ENCODE measurements around the gene GDF10. TPM values are rescaled to one million over a fixed set of nuclear protein-coding genes. Genes with fewer than 3 reads are reported as not detected.
A peak's percentile ranks its signal among the peaks of the same experiment; 100 is the strongest.

The GDF10 gene, protein sequence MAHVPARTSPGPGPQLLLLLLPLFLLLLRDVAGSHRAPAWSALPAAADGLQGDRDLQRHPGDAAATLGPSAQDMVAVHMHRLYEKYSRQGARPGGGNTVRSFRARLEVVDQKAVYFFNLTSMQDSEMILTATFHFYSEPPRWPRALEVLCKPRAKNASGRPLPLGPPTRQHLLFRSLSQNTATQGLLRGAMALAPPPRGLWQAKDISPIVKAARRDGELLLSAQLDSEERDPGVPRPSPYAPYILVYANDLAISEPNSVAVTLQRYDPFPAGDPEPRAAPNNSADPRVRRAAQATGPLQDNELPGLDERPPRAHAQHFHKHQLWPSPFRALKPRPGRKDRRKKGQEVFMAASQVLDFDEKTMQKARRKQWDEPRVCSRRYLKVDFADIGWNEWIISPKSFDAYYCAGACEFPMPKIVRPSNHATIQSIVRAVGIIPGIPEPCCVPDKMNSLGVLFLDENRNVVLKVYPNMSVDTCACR
- total RNA-seq = 1 to 10 TPM; 4.1 TPM

DNA sequence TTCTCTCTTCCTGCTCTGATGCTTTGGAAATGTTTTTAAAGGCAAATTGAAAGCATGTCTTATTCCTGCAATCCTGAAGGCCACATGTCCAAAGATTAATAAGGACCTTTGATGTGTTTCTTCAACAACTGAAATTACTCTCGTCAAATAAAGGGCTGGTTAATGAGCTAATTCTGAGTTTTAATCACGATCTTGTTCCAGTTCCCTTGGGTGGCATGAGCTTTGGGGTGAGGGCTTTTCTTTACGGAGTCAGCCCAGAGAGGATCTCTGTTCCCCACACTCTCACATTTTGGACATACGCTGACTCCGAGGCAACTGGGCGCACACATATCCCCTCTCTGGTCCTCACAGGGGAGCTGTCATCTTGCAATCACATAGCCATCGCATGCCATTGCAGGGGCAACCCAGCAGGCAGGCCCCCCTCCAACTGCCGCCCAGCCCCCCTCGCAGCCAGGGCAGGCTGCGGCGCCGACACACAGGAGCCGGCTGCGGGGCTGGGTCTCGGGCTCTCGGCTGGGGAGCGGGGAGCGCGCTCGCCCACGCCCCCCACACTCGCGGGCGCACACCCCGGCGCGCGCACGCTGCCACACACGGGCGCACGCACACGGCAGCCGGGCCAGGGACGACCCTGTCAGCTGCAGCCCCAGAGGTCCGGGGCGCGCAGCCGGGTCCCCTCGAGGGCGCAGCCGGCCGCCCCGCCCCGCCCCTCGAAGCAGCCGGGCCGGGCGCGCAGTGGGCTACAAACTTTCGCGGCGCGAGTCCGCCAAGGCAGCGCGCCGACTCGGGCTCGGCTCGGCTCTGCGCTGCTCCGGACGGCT lies at the start of gene GDF10:
GDF10 (plus strand) TSS at position 587 of the 818 bp plus-strand sequence. CDS start 455 bp downstream, outside the sequence.
- Mint-ChIP-seq H3K27ac (peak within 1 kb of the TSS; percentile 15), H3K9me3 (no peaks in the 10 kb centered on the region), H3K4me1 (peaks cover 22% of the 10 kb centered on the region), H3K27me3 (peaks cover 11% of the 10 kb centered on the region), H3K36me3 (no peaks in the 10 kb centered on the region), H3K4me3 (peak within 1 kb of the TSS; percentile 79)
- DNase-seq = peak; percentile 55

DNA sequence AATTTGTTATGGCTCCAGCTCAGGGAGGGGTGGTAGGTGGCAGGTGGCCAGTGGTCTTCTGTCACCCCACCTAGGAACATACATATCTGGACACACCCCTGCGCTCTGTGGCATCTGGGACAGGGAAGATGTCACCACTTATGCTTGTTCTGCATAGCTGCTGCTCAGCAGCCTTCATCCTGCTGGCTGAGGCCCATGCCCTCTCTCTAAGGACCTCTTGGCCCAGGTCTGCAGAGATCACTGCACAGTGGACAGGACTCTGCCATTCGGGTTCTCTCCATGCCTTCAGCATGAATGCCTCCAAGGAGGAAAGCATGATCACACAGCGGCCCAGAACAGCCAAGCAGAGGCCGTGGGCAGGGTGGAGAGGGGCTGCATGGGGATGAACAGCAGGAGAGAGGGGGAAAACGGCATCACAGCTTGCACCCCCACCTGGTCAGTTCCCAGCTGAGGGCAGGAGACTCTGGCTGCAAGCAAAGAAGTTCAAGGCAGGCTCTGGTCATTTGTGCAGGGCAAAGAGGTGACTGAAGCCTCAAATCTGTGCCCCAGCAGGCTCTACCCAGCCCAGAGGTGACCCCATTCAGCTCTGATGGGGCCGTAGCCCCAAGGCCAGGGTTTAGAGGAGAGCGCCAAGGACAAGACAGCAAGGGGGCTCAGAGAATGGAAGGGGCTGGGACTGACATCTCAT lies 47.8 kb upstream of the GDF10 start:
- no peaks in the 10 kb centered on the region for H3K27me3 Mint-ChIP-seq
- H3K4me1 Mint-ChIP-seq = peaks cover 33% of the 10 kb centered on the region
- no peak for DNase-seq
- H3K4me3 Mint-ChIP-seq = no peak overlapping the region
- H3K27ac Mint-ChIP-seq = no peak overlapping the region
- peaks cover 9% of the 10 kb centered on the region for H3K9me3 Mint-ChIP-seq
- peaks cover 16% of the 10 kb centered on the region for H3K36me3 Mint-ChIP-seq

DNA sequence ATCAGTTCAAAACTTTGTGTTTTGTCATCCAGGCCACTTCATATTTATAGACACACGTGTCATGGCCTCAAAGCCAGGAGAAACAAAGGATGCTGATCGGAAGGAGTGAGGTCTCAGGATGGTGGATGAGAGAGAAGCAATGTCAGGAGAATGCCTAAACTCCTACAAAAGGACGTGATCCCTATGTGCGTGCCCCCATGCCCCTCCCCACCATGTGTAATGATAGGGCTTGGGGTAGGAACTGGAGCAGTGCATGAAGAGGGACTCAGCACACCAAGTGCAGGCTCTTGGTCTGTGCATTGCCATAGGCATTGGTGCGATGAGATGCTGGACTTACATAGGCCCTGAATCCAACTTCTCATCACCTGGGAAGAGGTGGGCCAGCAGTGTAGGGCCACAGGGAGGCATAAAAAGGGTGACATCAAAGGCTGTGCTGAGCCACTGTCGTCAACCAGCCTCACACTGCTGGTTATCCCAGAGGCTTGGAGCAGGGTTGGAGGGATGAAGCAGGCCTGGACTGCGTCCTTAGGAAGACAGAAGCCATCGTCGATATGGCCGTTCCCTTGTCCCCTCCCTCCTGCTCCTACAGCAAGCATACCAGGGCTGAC lies 46.9 kb upstream of the GDF10 start:
- no peak overlapping the region for H3K27ac Mint-ChIP-seq
- H3K4me3 Mint-ChIP-seq = no peak overlapping the region
- no peaks in the 10 kb centered on the region for H3K27me3 Mint-ChIP-seq
- H3K4me1 Mint-ChIP-seq = peaks cover 42% of the 10 kb centered on the region
- peaks cover 23% of the 10 kb centered on the region for H3K36me3 Mint-ChIP-seq
- DNase-seq = no peak
- H3K9me3 Mint-ChIP-seq = peaks cover 14% of the 10 kb centered on the region

DNA sequence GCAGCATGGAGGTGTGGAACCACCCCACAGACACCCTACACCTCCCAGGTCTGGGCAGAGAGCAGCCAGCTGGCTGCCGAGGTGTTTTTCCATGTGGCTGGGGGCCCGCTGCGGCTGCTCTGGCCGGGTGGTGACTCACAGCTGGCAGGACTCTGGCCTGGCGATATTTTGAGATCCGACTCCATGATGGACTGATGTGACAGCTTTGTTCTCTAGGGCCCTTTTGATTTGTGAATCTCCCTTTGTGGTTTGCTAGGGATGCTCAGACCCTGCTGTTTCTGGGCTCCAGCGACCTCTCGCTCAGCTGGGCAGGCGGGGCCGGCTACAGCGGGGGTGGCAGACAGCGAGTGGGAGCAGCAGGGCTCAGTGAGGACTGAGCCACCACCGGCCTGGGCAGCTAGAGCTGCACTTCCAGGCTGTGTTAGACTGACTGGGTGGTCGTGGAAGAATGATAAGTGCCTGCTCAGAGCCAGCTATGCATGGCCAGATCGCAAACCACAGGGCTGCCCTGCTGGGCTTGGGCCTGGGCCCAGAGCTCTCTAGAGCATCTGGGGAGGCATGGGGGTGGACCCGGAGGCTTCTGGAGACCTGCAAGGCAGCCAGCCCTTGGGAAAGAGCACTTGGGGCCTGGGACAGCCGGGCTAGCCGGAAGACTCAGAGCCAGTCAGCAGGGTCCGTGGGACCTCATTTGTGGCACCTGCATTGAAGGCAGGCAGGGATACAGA lies 46.2 kb upstream of the GDF10 start:
- no peak overlapping the region for H3K27ac Mint-ChIP-seq
- H3K36me3 Mint-ChIP-seq = peaks cover 23% of the 10 kb centered on the region

DNA sequence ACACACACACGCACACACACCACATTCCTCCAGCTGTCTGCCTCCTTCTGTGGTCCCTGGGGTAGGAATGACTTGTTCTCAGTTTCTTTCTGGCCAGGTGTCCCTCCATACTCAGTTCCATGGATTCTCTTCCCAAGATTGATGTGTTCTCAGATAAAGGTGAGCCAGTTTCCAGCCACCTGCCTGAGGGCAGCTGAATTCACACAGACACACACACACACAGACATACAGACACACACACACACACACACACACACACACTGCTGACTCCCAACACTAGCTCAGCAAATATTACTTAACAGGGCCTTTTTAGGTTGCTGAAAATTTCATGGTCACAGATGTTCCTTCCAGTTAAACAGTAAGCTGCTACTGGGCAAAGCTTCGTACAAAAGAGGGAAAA lies 45.4 kb upstream of the GDF10 start:
- Mint-ChIP-seq H3K27ac (peak overlapping the region; percentile 40), H3K36me3 (peaks cover 25% of the 10 kb centered on the region), H3K27me3 (no peaks in the 10 kb centered on the region), H3K4me3 (no peak overlapping the region), H3K4me1 (peaks cover 57% of the 10 kb centered on the region), H3K9me3 (peaks cover 14% of the 10 kb centered on the region)
- DNase-seq = no peak

More for the DNA sequence above, 46.2 kb upstream of the GDF10 start:
- no peaks in the 10 kb centered on the region for H3K27me3 Mint-ChIP-seq
- DNase-seq = no peak
- H3K4me3 Mint-ChIP-seq = no peak overlapping the region
- H3K4me1 Mint-ChIP-seq = peaks cover 49% of the 10 kb centered on the region
- peaks cover 14% of the 10 kb centered on the region for H3K9me3 Mint-ChIP-seq

DNA sequence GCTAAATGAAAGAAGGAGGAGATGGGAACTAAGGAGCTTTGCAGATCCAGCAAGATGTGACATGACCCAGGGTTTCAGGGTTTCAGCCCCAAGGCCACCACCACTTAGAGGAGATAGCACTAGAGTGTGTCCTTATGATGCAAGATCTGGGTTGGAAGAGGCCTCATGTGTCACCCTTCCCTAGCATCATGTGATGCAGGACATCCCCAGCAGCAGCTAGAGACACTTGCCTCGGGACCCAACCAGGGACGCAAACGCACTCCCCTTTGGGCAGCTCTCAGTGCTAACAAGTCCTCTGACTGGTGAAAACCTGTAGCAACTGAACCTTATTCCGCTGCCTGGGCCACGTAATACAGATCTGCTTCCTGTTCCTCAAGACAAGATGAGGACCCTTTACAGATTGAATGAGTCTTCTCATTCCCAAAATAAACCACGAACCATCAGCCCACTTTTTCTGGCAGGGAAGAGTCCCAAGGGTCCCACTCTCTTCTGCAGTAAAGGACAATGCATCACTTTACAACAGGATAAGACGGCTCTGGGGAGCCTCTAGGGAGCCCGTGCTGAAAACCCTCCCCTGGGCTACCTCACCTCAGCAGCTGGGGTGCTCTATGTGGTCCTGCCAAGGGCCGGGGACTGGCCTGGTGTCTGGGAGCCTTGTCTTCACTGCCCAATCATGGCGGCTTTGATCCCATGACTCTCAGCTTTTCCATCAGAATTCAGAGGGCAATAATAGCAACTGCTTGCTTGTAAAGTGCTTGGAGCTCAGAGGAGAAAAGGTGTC lies 44.8 kb upstream of the GDF10 start:
- Mint-ChIP-seq H3K9me3 (peaks cover 14% of the 10 kb centered on the region), H3K27me3 (no peaks in the 10 kb centered on the region), H3K4me1 (peaks cover 63% of the 10 kb centered on the region), H3K27ac (peak overlapping the region; percentile 40), H3K4me3 (no peak overlapping the region), H3K36me3 (peaks cover 27% of the 10 kb centered on the region)
- no peak for DNase-seq

DNA sequence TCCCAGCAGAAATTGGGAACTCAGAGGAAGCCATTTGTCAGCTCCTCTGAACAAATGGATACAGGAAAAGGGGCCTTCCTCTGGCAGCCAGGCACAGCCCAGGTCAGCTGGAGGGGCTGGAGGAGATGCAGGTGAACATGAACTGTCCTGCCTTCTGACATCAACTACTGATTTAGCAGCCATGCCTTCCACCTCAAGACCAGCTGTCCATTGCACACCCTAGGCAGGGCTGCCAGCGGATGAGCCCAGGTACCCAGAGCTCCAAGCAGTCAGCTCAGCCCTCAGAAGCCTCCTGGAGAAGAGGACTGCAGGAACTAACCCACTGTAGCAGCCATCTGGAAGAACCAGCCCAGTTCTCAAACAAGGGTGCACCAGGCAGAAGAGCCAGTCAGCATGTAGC lies 44.1 kb upstream of the GDF10 start:
- H3K27ac Mint-ChIP-seq = peak overlapping the region; percentile 96
- H3K9me3 Mint-ChIP-seq = peaks cover 14% of the 10 kb centered on the region
- H3K36me3 Mint-ChIP-seq = peaks cover 31% of the 10 kb centered on the region
- H3K4me3 Mint-ChIP-seq = no peak overlapping the region
- no peak for DNase-seq
- peaks cover 69% of the 10 kb centered on the region for H3K4me1 Mint-ChIP-seq
- H3K27me3 Mint-ChIP-seq = no peaks in the 10 kb centered on the region

DNA sequence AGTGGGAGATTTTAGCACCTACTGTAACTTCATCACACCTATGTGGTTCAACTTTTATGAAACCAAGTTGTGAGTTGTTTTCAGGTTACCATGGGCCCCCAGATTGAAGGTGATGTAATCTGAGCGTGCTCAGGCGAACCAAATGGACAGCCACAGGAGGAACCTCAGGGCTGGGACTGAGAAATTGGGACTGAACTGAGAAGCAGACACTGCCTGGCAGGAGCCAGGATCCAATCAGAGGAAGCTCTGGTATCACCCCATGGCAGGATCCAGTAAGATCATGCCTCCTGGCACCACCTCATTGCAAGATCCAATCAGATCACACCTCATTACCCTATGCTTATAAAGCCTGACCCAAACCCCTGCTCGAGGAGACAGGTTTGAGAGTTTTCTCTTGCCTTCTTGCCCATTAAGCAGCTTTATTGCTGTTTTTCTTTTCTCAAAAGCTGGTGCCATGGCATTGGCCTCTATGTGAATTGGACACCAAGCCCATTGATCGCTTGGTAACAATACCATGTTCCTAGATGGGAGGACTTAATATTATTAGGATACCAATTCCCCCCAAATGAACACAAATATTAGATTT lies 43.2 kb upstream of the GDF10 start:
- H3K4me3 Mint-ChIP-seq = peak overlapping the region; percentile 4
- peak overlapping the region; percentile 96 for H3K27ac Mint-ChIP-seq
- DNase-seq = peak; percentile 46

DNA sequence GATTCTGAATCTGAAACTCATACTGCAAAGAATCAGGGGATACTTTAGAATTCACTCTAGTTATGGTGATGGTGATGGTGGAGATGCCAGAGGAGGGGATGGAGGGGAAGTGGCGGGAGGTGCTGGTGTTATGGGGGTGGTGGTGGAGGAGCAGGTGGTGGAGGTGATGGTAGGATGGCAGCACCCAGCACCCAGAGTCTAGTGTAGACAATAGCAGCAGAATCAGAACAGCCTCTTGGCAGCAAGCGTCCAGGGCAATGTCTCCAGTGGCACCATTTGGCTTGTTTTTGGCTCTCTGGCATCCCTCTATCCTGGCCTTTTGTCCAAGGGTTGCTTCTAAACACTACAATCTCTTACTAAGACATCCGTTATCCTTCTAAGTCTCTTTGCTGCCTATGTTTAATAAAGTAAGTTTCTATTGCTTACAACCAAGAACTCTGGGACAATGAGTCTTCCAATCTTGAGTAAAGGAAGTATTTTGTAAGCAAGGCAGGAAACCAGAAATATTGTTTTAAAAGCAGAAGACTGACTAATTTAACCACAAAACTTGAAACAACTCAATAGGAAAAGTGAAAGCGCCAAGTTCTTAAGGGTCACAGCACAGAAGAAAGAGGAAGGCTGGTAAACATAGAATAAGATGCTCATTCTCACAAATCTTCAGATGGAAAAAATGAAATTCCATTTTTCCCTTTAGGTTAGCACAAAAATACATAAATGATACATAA lies 42.4 kb upstream of the GDF10 start:
- Mint-ChIP-seq H3K4me3 (peak overlapping the region; percentile 59), H3K27me3 (no peaks in the 10 kb centered on the region), H3K4me1 (peaks cover 79% of the 10 kb centered on the region), H3K9me3 (peaks cover 14% of the 10 kb centered on the region), H3K36me3 (peaks cover 39% of the 10 kb centered on the region), H3K27ac (peak overlapping the region; percentile 96)
- DNase-seq = no peak

More for the DNA sequence above, 43.2 kb upstream of the GDF10 start:
- peaks cover 14% of the 10 kb centered on the region for H3K9me3 Mint-ChIP-seq
- no peaks in the 10 kb centered on the region for H3K27me3 Mint-ChIP-seq
- H3K36me3 Mint-ChIP-seq = peaks cover 37% of the 10 kb centered on the region
- H3K4me1 Mint-ChIP-seq = peaks cover 74% of the 10 kb centered on the region

DNA sequence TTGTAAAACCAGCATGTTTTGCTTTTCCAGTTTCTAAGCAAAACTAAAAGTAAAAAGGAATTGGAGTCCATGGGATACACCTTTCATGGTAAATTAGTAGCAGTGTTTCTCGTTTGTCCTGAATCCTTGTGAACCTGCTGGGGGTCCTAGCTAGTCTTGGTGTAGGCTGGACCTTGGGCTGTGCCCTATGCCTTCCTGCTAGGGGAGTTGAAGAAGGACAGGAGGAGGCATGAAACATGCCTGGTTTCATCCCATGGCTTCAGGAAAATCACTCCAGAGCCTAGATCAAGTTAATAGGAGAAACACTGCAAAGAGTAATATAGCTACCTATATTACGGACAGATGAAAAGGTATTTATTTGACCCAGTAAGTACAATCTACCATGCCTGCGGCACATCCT lies 41.1 kb upstream of the GDF10 start:
- Mint-ChIP-seq H3K27me3 (no peaks in the 10 kb centered on the region), H3K4me1 (peaks cover 91% of the 10 kb centered on the region), H3K27ac (peak overlapping the region; percentile 96)

DNA sequence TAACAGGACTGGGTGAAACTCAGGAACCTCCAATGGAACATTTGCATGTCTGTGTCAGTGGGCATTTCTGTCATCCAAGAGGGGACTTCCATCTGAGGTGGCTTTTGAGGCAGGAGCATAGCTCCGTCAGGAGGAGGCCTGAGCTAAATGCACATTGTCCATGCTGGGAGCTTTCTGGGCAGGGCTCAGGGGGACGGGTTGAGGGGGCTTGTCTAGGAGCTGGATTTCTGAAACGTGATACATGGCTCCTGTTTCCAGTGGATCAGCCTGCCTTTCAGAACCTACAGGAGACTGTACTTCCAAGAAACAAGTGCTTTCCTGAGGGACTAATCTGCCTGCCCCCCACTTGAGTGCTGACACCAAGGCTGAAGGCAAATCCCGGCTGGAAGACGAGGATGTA lies 40.5 kb upstream of the GDF10 start:
- Mint-ChIP-seq H3K36me3 (peaks cover 44% of the 10 kb centered on the region), H3K9me3 (peaks cover 14% of the 10 kb centered on the region), H3K4me1 (peaks cover 94% of the 10 kb centered on the region), H3K27ac (peak overlapping the region; percentile 99), H3K4me3 (no peak overlapping the region), H3K27me3 (no peaks in the 10 kb centered on the region)
- DNase-seq = no peak

More for the DNA sequence above, 41.1 kb upstream of the GDF10 start:
- H3K36me3 Mint-ChIP-seq = peaks cover 44% of the 10 kb centered on the region
- DNase-seq = no peak
- H3K4me3 Mint-ChIP-seq = no peak overlapping the region
- H3K9me3 Mint-ChIP-seq = peaks cover 14% of the 10 kb centered on the region

DNA sequence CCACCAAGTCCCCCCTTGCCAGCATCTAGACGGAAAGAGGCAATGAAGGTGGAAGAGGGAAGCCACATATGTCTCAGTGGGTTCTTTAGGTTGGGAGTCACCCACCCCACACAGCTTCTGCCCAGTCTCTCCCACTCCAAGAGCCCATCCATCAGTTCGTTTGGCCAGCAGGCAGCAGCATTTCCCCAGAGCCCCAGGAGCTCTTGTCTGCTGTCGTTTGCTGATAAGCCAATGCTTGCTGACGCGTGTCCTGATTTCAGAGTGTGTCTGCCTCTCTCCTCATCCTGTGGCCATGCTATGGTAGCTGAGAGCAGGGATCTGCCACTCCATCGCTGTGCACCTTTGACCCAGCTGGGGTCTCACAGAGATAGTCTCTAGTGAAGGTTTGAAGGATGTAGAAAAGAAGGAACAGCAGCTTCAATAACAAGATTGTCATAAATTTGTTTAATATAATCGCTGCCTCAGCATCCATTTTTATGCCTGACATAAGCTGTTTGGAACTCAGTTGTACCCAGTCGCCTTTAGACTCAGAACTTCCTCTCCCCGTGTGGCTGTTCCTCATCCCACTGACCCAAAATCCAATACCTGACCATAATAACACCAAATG lies 39.4 kb upstream of the GDF10 start:
- DNase-seq = no peak
- Mint-ChIP-seq H3K9me3 (peaks cover 20% of the 10 kb centered on the region), H3K36me3 (peaks cover 53% of the 10 kb centered on the region), H3K4me1 (peaks cover 95% of the 10 kb centered on the region), H3K4me3 (peak overlapping the region; percentile 64), H3K27me3 (no peaks in the 10 kb centered on the region), H3K27ac (peak overlapping the region; percentile 99)

Data from activated naive CD8-positive, alpha-beta T cell treated with anti-CD3 and anti-CD28 coated beads for 36 hours (primary cell).